ENCODE data around the gene C4A. TPM values are rescaled to one million over a fixed set of nuclear protein-coding genes. Genes with fewer than 3 reads are reported as not detected.

Gene C4A
- total and polyA plus RNA-seq, 2 of the 8 experiments (the other 6 are each of a cell fraction or from before 2014, with no cell fraction given): 0.62 to 2.4 TPM

- no peak overlapping the region for H3K56ac ChIP-seq (replicated peaks; ENCODE audit: insufficient read length, low read depth, low read length)
- no peak overlapping the region for H2AK5ac ChIP-seq (ENCODE audit: low read depth, low read length)
- no peak overlapping the region for H3K14ac ChIP-seq (ENCODE audit: insufficient read length)
- FAIRE-seq (no peak), DNase-seq (ENCODE audit: low read depth in 1 of 2, low spot score in 2 of 2) (no peak)
- H3K4me1 ChIP-seq (replicated peaks in 1 of 4; ENCODE audit: control insufficient read depth in 3 of 4, insufficient read depth in 4 of 4, low read length in 3 of 4): peaks cover 0 to 2% (median 0%) of the 10 kb centered on the region in 4 experiments; a peak in 1 of 7 replicates
- ChIA-PET POLR2A (ENCODE audit: partially characterized antibody) (interaction anchor here (0.8 to 16.4 kb wide), 8 partner anchors 8 to 150 kb away, joined by 3 to 279 read pairs (median 6); partner anchors contain the start of genes DXO, NELFE and SKIC2), CTCF (ENCODE audit: partially characterized antibody) (interaction anchor here (0.6 to 4.3 kb wide), 3 partner anchors 25 to 697 kb away, joined by 3 to 43 read pairs (median 3); no protein-coding TSS in a partner anchor)
- H2BK120ac ChIP-seq (replicated peaks; ENCODE audit: low read depth, low read length): no peak overlapping the region
- H4K5ac ChIP-seq (ENCODE audit: insufficient read length, low read depth, low read length): no peak overlapping the region
- H3K36me3 ChIP-seq (ENCODE audit: control insufficient read depth in 2 of 4, insufficient read depth in 4 of 4, low read length in 3 of 4): peaks cover 14 to 26% (median 24%) of the 10 kb centered on the region in 4 experiments; a peak in 7 of 8 replicates
- H3K27me3 ChIP-seq (replicated peaks in 1 of 4; ENCODE audit: control insufficient read depth in 3 of 4, extremely low read depth in 1 of 4, insufficient read depth in 3 of 4, low read length in 3 of 4): peaks cover 0 to 5% (median 2%) of the 10 kb centered on the region in 4 experiments; a peak in 3 of 7 replicates
- H3K4me2 ChIP-seq (ENCODE audit: insufficient read depth in 1 of 2, low read depth in 2 of 2, low read length in 2 of 2): no peak overlapping the region
- no peak overlapping the region for H4K91ac ChIP-seq (replicated peaks; ENCODE audit: insufficient read length, low read length)
- no peak overlapping the region for H2BK5ac ChIP-seq (ENCODE audit: low read depth, low read length)
- H4K8ac ChIP-seq (ENCODE audit: extremely low read depth, insufficient read depth, low read length): no peak overlapping the region
- H3K23ac ChIP-seq (ENCODE audit: insufficient read length): no peak overlapping the region
- no peak overlapping the region for H2BK20ac ChIP-seq (ENCODE audit: low read length)
- WGBS, 2 experiments (ENCODE audit: extremely low coverage in 1 of 2, insufficient coverage in 1 of 2, insufficient read length in 1 of 2, insufficient replicate concordance in 2 of 2, low coverage in 1 of 2, low lambda C conversion rate in 2 of 2, missing lambda C conversion rate in 1 of 2): 95% methylated on average over 6 of the region's 6 CpGs; no CpG with 5 or more reads in 1 of the 2 experiments
- TF ChIP-seq POLR2A (IDR thresholded peaks at IDR 0.05; ENCODE audit: control extremely low read depth in 1 of 2, low read depth in 2 of 2, low read length in 2 of 2) (peak in 1 of 2 experiments; percentile 51; a peak in 1 of 3 replicates), PHF8 (conservative IDR thresholded peaks at IDR 0.05; ENCODE audit: low read depth, low read length) (no peak)
- no peak overlapping the region for H2BK15ac ChIP-seq (ENCODE audit: low read length)
- no peak overlapping the region for H2AFZ ChIP-seq (ENCODE audit: low read length)
- no peak overlapping the region for H3K27ac ChIP-seq (ENCODE audit: low read depth, low read length)
- H3K9ac ChIP-seq (replicated peaks in 1 of 4; ENCODE audit: extremely low read depth in 1 of 4, low read depth in 3 of 4, low read length in 3 of 4): peak overlapping the region in 1 of 4 experiments; percentile 3; a peak in 2 of 7 replicates
- no peaks in the 10 kb centered on the region for H3K79me2 ChIP-seq (ENCODE audit: control insufficient read depth in 1 of 2, insufficient read depth in 2 of 2, low read length in 2 of 2)
- no peaks in the 10 kb centered on the region for H4K20me1 ChIP-seq (replicated peaks in 1 of 2; ENCODE audit: control insufficient read depth in 1 of 2, insufficient read depth in 2 of 2, low read length in 2 of 2)
- H2BK12ac ChIP-seq (ENCODE audit: low read depth, low read length): no peak overlapping the region
- H3K23me2 ChIP-seq (ENCODE audit: low read depth, low read length): no peaks in the 10 kb centered on the region
- H3K79me1 ChIP-seq (ENCODE audit: low read depth, low read length): no peaks in the 10 kb centered on the region
- H3K4ac ChIP-seq (replicated peaks; ENCODE audit: insufficient read length, low read depth, low read length): no peak overlapping the region
- H3K4me3 ChIP-seq (ENCODE audit: extremely low read depth in 1 of 4, insufficient read depth in 2 of 4, low read depth in 3 of 4, low read length in 4 of 4): no peak overlapping the region
- no peak overlapping the region for H3K18ac ChIP-seq (ENCODE audit: extremely low read depth, low read length)
- no peaks in the 10 kb centered on the region for H3K9me3 ChIP-seq (ENCODE audit: insufficient read depth in 2 of 2, low read depth in 1 of 2, low read length in 1 of 2)
These were observed 33.0 kb upstream of the C4A start for GRCh38 chr6:31948753-31949413.

All from H1 (cell line).